Fibroblast of pulmonary artery (primary cell): ENCODE data around the gene PCDHGA1.

ENCODE experiments used
- DNase-seq: peaks from one replicate; pipeline ENCODE4 v3.0.0-alpha.2; 2010; ENCODE audit warnings: low read depth
- H3K4me3 ChIP-seq: replicated peaks from 2 replicates; pipeline ENCODE4 v1.5.1; 2011; ENCODE audit warnings: low read depth, mild to moderate bottlenecking, control low read depth, low read length, moderate library complexity
- TF ChIP-seq, protein P1 (sequence below): IDR thresholded peaks from 2 replicates; pipeline ENCODE4 v1.5.1; 2011; ENCODE audit warnings: mild to moderate bottlenecking, control low read depth, low read length, inconsistent platforms; ENCODE audit errors: missing control alignments

Gene PCDHGA1

DNA sequence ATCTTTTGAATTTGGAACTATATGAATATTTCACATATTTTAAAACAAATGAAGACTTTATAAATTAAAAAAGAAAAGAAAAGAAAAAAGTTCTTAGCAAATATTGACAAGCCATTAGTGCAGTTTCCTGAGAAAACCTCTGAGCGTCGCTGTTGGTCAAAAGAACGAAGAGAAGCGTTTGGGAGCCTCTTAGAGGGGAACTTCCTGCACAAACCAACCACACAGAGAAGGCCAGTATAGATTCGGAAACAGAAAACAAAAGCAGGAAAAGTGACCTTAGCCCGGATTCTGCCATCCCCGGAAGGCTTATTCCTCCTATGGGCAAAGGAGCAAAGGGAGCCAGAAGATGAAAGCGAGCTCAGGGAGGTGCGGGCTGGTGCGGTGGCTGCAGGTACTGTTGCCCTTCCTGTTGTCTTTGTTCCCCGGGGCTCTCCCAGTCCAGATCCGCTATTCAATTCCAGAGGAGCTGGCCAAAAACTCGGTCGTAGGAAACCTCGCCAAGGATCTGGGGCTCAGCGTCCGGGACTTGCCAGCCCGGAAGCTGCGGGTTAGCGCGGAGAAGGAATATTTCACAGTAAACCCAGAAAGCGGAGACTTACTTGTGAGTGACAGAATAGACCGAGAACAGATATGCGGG, 29.6 kb downstream of the PCDHGA1 start, which contains the start of gene PCDHGB2:
TSS of gene PCDHGB2 (plus strand) at position 205 of the 637 bp plus-strand sequence. CDS start at position 347, 142 bp downstream.
- peak; percentile 66 for DNase-seq
- TF ChIP-seq, protein P1, sequence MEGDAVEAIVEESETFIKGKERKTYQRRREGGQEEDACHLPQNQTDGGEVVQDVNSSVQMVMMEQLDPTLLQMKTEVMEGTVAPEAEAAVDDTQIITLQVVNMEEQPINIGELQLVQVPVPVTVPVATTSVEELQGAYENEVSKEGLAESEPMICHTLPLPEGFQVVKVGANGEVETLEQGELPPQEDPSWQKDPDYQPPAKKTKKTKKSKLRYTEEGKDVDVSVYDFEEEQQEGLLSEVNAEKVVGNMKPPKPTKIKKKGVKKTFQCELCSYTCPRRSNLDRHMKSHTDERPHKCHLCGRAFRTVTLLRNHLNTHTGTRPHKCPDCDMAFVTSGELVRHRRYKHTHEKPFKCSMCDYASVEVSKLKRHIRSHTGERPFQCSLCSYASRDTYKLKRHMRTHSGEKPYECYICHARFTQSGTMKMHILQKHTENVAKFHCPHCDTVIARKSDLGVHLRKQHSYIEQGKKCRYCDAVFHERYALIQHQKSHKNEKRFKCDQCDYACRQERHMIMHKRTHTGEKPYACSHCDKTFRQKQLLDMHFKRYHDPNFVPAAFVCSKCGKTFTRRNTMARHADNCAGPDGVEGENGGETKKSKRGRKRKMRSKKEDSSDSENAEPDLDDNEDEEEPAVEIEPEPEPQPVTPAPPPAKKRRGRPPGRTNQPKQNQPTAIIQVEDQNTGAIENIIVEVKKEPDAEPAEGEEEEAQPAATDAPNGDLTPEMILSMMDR, result peak; percentile 44
- peak within 1 kb of the TSS; percentile 47 for H3K4me3 ChIP-seq

DNA sequence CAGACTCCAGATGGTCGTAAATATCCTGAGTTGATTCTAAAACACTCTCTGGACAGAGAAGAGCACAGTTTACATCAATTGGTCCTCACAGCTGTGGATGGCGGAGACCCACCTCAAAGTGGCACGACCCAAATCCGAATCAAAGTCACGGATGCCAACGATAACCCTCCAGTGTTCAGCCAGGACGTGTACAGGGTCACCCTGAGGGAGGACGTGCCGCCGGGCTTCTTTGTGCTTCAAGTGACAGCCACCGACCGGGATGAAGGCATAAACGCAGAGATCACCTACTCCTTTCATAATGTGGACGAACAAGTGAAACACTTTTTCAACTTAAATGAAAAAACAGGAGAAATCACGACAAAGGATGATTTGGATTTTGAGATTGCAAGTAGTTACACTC, 30.4 kb downstream of the PCDHGA1 start:
- no peak overlapping the region for H3K4me3 ChIP-seq
- DNase-seq, result no peak
- TF ChIP-seq, protein P1, result no peak

DNA sequence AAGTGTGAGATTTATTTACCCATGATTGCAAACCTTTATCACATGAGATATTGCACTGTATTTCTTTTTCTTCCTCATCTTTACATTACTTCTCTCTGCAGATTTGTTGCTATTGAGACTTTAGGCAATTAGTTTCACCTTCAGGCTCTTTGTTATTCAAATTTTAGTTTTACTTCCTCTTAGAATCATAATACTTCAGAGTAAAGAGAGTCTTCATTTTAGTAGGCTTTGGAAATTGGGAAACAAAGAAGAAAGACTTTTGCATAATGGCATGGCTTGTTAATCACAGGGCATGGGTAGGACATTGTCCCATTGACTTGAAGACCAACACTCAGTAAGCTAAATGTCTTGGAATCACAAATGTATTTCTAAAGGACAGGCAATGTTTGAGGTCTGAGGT, 32.4 kb downstream of the PCDHGA1 start:
- no peak for DNase-seq
- no peak overlapping the region for H3K4me3 ChIP-seq
- TF ChIP-seq, protein P1, result no peak

DNA sequence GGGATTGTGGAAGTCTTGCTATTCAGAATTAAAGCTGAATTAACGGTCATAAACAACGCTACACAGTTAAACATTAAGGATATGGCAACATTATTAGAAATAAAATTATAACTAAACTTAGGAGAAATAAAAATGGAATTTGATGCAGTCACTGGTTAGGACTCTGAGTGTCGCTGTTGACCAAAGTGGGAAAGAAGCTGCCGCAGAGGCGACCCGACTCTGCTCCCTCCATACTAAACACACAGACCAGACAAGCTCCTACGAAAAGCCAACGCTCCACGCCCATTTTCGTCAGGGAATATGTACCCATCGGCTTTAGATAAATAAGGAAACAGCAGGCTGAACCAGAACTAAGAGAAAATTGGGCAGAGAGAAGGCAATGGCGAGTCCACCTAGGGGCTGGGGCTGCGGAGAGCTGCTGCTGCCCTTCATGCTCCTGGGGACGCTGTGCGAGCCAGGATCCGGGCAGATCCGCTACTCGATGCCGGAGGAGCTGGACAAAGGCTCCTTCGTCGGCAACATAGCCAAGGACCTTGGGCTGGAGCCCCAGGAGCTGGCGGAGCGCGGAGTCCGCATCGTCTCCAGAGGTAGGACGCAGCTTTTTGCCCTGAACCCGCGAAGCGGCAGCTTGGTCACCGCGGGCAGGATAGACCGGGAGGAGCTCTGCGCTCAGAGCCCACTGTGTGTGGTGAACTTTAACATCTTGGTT, 33.8 kb downstream of the PCDHGA1 start, which contains the start of gene PCDHGA5:
TSS of gene PCDHGA5 (plus strand) at position 211 of the 709 bp plus-strand sequence. CDS start at position 380, 169 bp downstream.
- TF ChIP-seq, protein P1, result peak; percentile 24
- peak within 1 kb of the TSS; percentile 40 for H3K4me3 ChIP-seq
- peak; percentile 54 for DNase-seq

DNA sequence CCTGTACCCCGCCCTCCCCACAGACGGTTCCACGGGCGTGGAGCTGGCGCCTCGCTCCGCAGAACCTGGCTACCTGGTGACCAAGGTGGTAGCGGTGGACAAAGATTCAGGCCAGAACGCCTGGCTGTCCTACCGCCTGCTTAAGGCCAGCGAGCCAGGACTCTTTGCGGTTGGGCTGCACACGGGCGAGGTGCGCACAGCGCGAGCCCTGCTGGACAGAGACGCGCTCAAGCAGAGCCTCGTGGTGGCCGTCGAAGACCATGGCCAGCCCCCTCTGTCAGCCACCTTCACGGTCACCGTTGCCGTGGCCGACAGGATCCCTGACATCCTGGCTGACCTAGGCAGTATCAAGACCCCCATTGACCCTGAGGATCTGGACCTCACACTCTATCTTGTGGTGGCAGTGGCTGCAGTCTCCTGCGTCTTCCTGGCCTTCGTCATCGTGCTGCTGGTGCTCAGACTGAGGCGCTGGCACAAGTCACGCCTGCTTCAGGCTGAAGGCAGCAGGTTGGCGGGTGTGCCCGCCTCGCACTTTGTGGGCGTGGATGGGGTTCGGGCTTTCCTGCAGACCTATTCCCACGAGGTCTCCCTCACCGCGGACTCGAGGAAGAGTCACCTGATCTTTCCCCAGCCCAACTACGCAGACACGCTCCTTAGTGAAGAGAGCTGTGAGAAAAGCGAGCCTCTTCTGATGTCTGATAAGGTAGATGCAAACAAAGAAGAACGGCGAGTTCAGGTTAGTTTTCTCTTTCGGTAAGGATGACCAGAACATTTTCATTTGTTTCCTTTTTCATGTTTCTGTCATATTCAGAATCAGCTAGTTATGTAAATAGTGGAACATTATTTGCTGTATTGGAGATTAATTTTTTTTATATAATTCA, 35.9 kb downstream of the PCDHGA1 start:
- TF ChIP-seq, protein P1, result no peak
- no peak for DNase-seq
- no peak overlapping the region for H3K4me3 ChIP-seq

DNA sequence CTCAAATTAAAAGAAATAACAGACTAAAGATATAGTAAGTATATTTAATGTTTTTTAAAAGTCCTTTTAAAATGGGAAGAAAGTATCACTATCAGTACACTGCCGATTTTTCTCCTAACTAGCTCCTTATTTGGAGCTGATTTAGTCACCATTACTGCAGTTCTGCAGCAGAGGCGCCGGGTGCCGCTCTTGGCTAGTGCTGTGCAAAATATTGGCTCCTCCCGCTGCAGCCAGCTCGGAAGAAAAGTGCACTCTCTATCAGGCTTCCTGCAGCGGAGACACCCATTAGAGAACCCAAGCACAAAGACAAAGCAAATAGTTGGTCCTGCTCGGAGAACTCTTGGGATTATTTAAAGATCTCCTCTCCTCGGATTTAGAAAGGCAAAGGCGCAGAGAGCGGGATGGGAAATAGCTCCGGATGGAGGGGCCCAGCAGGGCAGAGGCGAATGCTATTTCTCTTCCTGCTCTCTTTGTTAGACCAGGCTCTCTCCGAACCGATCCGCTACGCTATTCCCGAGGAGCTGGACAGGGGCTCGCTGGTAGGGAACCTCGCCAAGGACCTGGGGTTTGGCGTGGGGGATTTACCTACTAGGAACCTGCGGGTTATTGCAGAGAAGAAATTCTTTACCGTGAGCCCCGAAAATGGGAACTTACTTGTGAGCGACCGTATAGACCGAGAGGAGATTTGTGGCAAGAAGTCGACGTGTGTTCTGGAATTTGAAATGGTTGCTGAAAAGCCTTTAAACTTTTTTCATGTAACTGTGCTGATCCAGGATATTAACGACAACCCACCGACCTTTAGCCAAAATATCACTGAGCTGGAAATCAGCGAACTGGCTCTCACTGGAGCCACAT, 39.9 kb downstream of the PCDHGA1 start, which contains the start of gene PCDHGB3:
TSS of gene PCDHGB3 (plus strand) at position 249 of the 855 bp plus-strand sequence. CDS start at position 402, 153 bp downstream.
- H3K4me3 ChIP-seq, result peak within 1 kb of the TSS; percentile 48
- TF ChIP-seq, protein P1, result peak; percentile 55
- DNase-seq, result peak; percentile 77
